HG02571 (cell line): ENCODE data around the gene ZNF366.
"Not testable (repeated sequence)": the region's sequence is repeated elsewhere in the genome, so short reads cannot be mapped to it uniquely, and the experiment has no call there.

Source experiments
- ATAC-seq: cut with Tn5 transposase; IDR thresholded peaks from one replicate; pipeline ENCODE4 v1.9.1; 2021; ENCODE audit warnings: mild to moderate bottlenecking, moderate library complexity; ENCODE audit not compliant: unreplicated experiment

Gene ZNF366

GRCh38 chr5:72410688-72411295 lies 96.4 kb downstream of the ZNF366 start:
- no peak for ATAC-seq

- no peak for ATAC-seq
These were observed 98.6 kb downstream of the ZNF366 start for GRCh38 chr5:72408603-72409002.

DNA sequence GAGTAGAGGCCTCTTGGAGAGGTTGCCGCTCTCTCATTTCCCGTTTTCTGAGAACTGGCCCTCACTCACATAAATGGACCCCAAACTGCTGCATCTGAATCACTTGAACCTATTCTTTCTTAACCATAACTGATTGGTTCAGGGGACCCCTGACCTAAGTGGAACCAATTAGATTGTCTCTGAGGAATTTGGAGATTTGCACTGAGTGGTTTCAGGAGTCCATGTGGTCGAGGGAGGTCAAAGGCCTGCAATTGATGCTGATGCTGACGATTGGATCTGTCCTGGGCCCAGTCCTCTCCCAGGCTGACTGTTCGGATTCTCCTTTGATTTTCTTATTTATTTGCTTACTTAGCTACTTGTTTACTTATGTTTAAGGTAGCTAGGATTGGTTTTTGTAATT lies 99.1 kb downstream of the ZNF366 start:
- no peak for ATAC-seq

- ATAC-seq = no peak
These were observed 99.7 kb downstream of the ZNF366 start for GRCh38 chr5:72407541-72407940.

DNA sequence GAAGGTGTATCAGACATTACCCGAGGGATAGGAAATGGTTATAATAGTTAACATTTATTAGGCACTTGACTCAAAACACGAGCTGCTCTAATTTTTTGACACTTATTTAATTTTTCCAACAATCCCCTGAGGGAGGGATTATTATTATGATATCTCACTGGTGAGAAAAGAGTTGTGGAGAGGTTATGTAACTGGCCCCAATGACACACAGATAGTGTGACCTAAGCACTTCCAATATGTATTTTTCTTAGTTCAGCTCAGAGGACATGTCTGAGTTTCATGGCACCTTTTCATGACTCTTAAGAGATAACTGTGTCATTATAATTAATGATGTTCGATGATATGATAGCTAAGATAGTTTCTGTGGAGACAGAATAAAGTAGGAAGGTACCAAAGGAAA lies 100.1 kb downstream of the ZNF366 start:
- no peak for ATAC-seq

DNA sequence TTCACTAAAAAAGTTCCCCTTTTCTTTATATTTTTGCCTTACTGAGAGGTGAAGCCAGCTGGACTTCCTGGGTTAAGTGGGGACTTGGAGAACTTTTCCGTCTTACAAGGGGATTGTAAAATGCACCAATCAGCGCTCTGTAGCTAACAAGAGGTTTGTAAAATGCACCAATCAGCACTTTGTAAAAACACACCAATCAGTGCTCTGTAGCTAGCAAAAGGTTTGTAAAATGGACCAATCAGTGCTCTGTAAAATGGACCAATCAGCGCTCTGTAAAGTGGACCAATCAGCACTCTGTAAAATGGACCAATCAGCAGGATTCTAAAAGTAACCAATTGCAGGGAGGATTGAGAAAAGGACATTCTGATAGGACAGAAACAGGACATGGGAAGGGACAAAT lies 102.4 kb downstream of the ZNF366 start:
- ATAC-seq = not testable (repeated sequence)

- no peak for ATAC-seq
These were observed 104.1 kb downstream of the ZNF366 start for GRCh38 chr5:72402959-72403628.

DNA sequence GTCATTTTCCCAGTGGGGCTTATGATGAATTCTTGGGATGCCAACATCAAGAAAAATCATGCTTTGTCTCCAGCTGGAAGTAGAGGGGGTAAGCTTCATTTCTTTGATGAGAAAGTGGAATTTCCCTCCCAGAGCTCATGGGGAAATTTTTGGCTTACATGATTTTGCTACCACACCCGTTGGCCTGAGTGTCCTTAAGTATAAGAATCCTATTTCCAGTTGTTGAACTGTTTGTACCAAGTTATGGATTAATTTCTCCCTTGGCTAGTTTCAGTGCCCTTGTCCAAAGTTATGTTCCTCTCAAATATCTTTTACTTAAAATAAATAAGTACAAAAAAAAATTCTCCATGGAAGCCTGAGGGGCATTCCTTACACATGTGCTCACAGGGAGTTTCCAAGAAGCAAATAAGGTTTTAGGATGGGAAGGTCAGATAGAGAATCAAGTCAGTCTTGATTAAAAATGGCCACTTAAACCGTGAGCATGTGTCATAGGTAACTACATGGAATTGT lies 104.8 kb downstream of the ZNF366 start:
- no peak for ATAC-seq

DNA sequence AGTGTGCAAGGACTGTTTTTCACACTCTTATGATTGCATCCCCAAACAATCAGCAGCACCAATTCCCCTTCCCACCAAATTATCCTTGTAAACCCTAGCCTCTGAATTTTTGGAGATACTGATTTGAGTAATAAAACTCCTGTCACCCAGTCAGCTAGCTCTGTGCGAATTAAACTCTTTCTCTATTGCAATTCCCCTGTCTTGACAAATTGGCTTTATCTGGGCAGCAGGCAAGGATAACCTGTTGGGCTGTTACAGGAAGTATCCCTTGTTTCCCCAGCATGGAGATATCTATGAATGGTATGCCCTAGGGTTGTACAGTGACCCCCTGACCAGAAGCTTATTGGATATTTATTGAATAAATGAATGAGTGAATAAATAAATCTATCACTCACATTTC lies 106.3 kb downstream of the ZNF366 start:
- ATAC-seq = no peak

DNA sequence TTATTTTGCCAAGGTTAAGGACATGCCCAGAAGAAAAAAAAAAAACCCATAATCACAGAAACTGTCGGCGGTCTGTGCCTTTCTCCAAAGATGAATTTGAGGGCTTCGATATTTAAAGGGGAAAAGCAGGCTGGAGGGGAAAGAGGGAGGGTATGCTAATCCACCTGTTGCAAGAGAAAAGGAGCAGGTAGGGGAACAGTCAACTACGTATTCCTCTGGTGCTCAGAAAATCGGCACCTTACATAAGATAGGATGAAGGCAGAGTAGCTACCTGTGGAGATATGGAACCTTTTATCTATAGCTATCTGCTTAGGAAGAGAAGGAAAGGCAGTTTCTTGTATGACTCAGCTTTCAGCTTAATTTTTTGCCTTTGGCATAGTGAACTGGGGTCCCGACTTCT lies 109.4 kb downstream of the ZNF366 start:
- no peak for ATAC-seq

GRCh38 chr5:72394688-72395087 lies 112.5 kb downstream of the ZNF366 start:
- ATAC-seq = no peak

- no peak for ATAC-seq
These were observed 114.2 kb downstream of the ZNF366 start for GRCh38 chr5:72393052-72393451.
